Astrocyte (in vitro differentiated cells and primary cell): ENCODE results near the gene TREML2.

Source experiments
- EZH2 ChIP-seq: IDR thresholded peaks from 2 replicates; pipeline ENCODE4 v1.6.1; 2012; ENCODE audit warnings: mild to moderate bottlenecking, low read length, inconsistent platforms; ENCODE audit not compliant: insufficient read depth
- TF ChIP-seq, protein P1 (sequence below): IDR thresholded peaks from 2 replicates; pipeline ENCODE4 v1.5.1; 2011; ENCODE audit warnings: low read depth, mild to moderate bottlenecking, inconsistent platforms, low read length, moderate library complexity; ENCODE audit not compliant: insufficient read depth

DNA sequence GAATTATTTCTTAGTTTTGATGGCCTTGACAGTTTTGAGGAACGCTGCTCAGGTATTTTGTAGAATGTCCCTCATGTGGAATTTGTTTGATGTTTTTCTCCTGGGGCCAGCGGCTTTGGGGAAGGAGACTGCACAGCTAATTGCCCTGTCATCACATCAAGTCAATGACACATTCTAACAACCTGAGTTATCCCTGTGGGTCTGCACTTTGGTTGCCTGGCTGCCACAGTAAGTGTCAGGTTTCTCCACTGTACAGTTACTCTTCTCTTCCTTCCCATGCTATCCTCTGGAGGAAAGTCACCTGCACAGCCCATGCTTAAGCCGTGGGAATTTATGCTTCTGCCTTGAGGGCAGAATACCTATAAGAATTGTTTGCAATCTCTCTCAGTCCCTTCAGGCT lies 25.8 kb upstream of the TREML2 start:
- TF ChIP-seq, protein P1, sequence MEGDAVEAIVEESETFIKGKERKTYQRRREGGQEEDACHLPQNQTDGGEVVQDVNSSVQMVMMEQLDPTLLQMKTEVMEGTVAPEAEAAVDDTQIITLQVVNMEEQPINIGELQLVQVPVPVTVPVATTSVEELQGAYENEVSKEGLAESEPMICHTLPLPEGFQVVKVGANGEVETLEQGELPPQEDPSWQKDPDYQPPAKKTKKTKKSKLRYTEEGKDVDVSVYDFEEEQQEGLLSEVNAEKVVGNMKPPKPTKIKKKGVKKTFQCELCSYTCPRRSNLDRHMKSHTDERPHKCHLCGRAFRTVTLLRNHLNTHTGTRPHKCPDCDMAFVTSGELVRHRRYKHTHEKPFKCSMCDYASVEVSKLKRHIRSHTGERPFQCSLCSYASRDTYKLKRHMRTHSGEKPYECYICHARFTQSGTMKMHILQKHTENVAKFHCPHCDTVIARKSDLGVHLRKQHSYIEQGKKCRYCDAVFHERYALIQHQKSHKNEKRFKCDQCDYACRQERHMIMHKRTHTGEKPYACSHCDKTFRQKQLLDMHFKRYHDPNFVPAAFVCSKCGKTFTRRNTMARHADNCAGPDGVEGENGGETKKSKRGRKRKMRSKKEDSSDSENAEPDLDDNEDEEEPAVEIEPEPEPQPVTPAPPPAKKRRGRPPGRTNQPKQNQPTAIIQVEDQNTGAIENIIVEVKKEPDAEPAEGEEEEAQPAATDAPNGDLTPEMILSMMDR, result no peak
- TF ChIP-seq EZH2, result no peak
